Nephron (organoid): ENCODE data around the gene MAGI2.

ENCODE experiments used
- H3K27ac Mint-ChIP-seq, 3 experiments: 2 replicates each; pipeline ENCODE4 v1.8.0; 2020; ENCODE audit warnings: mixed read lengths in 3 of 3, mild to moderate bottlenecking in 2 of 3, moderate library complexity in 1 of 3
- H3K27me3 Mint-ChIP-seq: 2 replicates; pipeline ENCODE4 v1.8.0; 2021; ENCODE audit warnings: low read depth, mild to moderate bottlenecking, moderate library complexity, mixed read lengths
- H3K36me3 Mint-ChIP-seq: 2 replicates; pipeline ENCODE4 v1.8.0; 2020; ENCODE audit warnings: low read depth, mixed read lengths
- H3K4me1 Mint-ChIP-seq: 2 replicates; pipeline ENCODE4 v1.8.0; 2020; ENCODE audit warnings: mixed read lengths
- H3K4me3 Mint-ChIP-seq, 3 experiments: 2 replicates each; pipeline ENCODE4 v1.8.0; 2020; ENCODE audit warnings: mild to moderate bottlenecking in 3 of 3, mixed read lengths in 3 of 3, moderate library complexity in 2 of 3
- H3K9me3 Mint-ChIP-seq: 2 replicates; pipeline ENCODE4 v1.8.0; 2020; ENCODE audit warnings: mixed read lengths
- TF ChIP-seq, protein P1 (sequence below), 3 experiments: fragments of 200-600 bp; sonication (generic); IDR thresholded peaks; one replicate each; pipeline ENCODE4 v1.5.0; 2021; ENCODE audit warnings: antibody characterized with exemption in 3 of 3; ENCODE audit not compliant: unreplicated experiment in 3 of 3

Gene MAGI2

DNA sequence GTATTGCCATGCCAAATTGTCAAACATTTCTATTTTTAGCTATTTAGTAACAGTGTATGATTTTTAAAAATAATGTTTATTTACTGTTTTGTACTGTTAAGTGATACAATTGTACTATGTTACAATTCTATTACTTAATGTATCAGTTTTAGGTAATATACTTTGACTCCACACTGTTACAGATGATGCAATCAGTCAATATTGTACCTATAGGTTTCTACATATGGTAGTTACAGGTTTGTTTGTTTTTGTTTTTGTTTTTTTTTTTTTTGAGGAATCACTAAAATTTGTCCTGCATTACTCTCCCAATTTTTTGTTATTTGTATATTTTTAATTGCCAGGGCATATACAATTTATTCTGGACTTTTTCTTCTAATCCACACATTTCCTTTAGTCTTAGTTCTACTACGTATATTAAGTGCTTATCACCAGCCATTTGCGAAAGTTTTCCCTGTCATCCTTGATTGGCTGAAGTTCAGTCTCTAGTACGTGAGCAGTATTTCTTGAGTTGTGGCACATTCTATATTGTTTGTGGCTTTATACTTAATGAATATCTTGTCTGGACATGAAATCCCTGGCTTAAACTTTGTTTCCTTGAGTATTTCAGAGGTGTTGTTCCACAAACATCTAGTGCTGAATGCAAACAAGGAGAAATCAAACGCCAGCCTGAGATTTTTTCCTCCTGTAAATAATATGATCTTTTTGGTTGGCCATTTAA, 114.1 kb downstream of the MAGI2 start:
- Mint-ChIP-seq H3K4me3 (no peak overlapping the region), H3K36me3 (no peaks in the 10 kb centered on the region), H3K27me3 (no peaks in the 10 kb centered on the region), H3K9me3 (no peaks in the 10 kb centered on the region), H3K27ac (no peak overlapping the region), H3K4me1 (no peaks in the 10 kb centered on the region)
- TF ChIP-seq, protein P1, sequence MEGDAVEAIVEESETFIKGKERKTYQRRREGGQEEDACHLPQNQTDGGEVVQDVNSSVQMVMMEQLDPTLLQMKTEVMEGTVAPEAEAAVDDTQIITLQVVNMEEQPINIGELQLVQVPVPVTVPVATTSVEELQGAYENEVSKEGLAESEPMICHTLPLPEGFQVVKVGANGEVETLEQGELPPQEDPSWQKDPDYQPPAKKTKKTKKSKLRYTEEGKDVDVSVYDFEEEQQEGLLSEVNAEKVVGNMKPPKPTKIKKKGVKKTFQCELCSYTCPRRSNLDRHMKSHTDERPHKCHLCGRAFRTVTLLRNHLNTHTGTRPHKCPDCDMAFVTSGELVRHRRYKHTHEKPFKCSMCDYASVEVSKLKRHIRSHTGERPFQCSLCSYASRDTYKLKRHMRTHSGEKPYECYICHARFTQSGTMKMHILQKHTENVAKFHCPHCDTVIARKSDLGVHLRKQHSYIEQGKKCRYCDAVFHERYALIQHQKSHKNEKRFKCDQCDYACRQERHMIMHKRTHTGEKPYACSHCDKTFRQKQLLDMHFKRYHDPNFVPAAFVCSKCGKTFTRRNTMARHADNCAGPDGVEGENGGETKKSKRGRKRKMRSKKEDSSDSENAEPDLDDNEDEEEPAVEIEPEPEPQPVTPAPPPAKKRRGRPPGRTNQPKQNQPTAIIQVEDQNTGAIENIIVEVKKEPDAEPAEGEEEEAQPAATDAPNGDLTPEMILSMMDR (IDR thresholded peaks at IDR 0.05; ENCODE audit: unreplicated experiment in 3 of 3): no peak

DNA sequence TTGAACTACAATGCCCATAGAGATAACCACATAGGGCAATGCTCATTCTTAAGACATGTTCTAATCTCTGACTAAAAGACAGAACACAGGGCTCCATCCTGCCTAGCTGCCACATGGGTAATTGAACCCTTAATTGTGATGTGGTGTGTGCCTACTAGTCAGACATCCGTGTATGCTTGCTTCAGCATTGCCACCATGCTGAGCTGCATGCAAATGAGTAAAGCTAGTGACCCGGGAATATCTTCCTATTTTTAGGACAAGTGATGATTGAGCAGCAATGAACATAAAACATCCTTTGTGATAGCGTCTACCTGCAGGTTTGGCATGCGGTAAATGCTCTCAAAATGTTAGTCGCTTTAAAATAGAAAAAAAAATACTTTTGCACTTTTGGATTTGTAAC, 115.8 kb downstream of the MAGI2 start:
- Mint-ChIP-seq H3K9me3 (no peaks in the 10 kb centered on the region), H3K4me3 (no peak overlapping the region), H3K36me3 (no peaks in the 10 kb centered on the region), H3K27ac (no peak overlapping the region), H3K4me1 (no peaks in the 10 kb centered on the region), H3K27me3 (no peaks in the 10 kb centered on the region)
- TF ChIP-seq, protein P1 (IDR thresholded peaks at IDR 0.05; ENCODE audit: unreplicated experiment in 3 of 3): no peak

DNA sequence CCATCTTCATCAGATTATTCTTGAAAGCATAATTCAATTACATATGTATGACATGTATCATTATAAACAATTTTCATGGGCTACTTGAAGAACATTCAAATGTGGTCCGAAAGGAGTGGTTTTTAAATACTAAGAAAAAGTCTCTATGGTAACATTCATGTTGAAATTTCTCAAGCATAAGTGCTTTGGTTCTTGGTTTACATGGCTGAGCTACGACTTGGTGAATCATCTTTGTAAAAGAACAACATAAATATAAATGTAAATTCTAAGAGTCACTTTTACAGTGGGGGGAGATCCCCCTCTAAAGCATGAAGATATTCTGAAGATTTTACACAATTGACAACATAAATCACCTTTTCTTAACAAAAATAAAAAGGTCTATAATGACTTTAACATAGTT, 118.6 kb downstream of the MAGI2 start:
- no peak overlapping the region for H3K27ac Mint-ChIP-seq
- no peaks in the 10 kb centered on the region for H3K4me1 Mint-ChIP-seq
- TF ChIP-seq, protein P1 (IDR thresholded peaks at IDR 0.05; ENCODE audit: unreplicated experiment in 3 of 3): no peak
- H3K36me3 Mint-ChIP-seq: no peaks in the 10 kb centered on the region
- no peaks in the 10 kb centered on the region for H3K27me3 Mint-ChIP-seq
- H3K4me3 Mint-ChIP-seq: no peak overlapping the region
- no peaks in the 10 kb centered on the region for H3K9me3 Mint-ChIP-seq

DNA sequence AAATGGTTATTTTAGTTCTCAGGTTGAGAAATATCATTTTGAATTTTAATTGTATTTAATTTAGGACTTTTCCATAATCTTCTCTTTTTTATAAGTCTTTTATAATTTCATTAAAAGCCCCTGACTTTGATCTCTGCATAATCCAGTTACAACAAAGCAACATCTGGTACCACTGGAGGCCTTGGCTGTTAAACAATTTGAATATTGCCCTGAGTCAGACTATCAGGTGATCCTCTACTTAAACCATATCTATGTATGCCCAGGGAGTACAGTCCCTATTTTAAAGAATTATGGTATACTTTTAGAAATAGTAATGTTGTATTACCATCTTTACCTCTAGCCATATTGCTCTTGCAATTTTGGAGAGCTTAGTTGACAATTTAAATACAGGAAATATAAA, 119.1 kb downstream of the MAGI2 start:
- Mint-ChIP-seq H3K4me1 (no peaks in the 10 kb centered on the region), H3K4me3 (no peak overlapping the region), H3K27me3 (no peaks in the 10 kb centered on the region), H3K9me3 (no peaks in the 10 kb centered on the region), H3K27ac (no peak overlapping the region), H3K36me3 (no peaks in the 10 kb centered on the region)
- TF ChIP-seq, protein P1 (IDR thresholded peaks at IDR 0.05; ENCODE audit: unreplicated experiment in 3 of 3): no peak

DNA sequence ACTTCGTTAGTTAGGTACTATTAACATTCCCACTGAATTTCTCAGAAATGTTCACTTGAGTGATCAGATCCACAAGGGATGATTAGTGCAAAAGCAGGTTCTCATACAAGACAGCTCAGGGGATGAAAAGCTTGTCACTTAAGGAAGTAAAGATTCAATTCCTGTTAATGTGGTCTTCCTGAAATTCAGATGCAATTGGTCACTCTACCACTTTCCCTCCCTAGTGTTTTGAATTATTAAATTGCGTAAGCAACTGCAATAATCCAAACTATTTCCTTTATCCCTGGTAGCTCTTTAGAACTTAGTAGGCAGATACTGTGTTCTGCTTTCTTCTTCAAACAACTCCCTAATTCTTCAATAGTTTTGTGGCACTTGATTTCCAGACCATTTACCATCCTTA, 121.4 kb downstream of the MAGI2 start:
- TF ChIP-seq, protein P1 (IDR thresholded peaks at IDR 0.05; ENCODE audit: unreplicated experiment in 3 of 3): no peak
- Mint-ChIP-seq H3K4me1 (no peaks in the 10 kb centered on the region), H3K4me3 (no peak overlapping the region), H3K27me3 (no peaks in the 10 kb centered on the region), H3K9me3 (no peaks in the 10 kb centered on the region), H3K36me3 (no peaks in the 10 kb centered on the region), H3K27ac (peak overlapping the region in 1 of 3 experiments; percentile 17)

DNA sequence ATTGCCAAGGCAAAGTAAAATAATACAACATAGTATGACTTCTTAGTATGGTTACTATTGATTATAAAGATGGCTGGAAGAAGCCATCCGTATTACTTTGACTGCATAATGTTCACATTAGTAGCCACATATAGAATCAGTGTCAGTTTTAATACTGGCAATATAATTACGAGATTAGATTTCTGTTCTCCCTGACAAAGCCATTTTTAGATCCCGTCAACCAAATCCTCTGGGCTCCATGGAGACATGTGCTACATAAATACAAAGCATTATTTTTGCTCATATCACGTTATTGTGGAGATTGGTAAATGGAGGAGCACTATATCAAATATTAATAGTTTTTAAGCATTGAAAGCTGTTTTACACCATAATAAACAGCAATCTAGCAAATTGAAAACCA, 124.0 kb downstream of the MAGI2 start:
- Mint-ChIP-seq H3K4me3 (no peak overlapping the region), H3K27ac (no peak overlapping the region), H3K9me3 (no peaks in the 10 kb centered on the region), H3K36me3 (no peaks in the 10 kb centered on the region), H3K4me1 (peaks cover 8% of the 10 kb centered on the region), H3K27me3 (no peaks in the 10 kb centered on the region)
- TF ChIP-seq, protein P1 (IDR thresholded peaks at IDR 0.05; ENCODE audit: unreplicated experiment in 3 of 3): no peak
